GM12872 (cell line): ENCODE results near the gene OR6N2.

ENCODE experiments used
- TF ChIP-seq, protein P1 (sequence below): IDR thresholded peaks from 3 replicates; pipeline ENCODE4 v1.5.1; 2011; ENCODE audit warnings: low read depth, mild to moderate bottlenecking, low read length, moderate library complexity; ENCODE audit not compliant: insufficient read depth

Gene OR6N2

GRCh38 chr1:158781104-158781503 is at the start of gene OR6N2:
Gene OR6N2 (minus strand): TSS chr1:158781204. CDS start chr1:158777635, 3,569 bp downstream.
- TF ChIP-seq, protein P1, sequence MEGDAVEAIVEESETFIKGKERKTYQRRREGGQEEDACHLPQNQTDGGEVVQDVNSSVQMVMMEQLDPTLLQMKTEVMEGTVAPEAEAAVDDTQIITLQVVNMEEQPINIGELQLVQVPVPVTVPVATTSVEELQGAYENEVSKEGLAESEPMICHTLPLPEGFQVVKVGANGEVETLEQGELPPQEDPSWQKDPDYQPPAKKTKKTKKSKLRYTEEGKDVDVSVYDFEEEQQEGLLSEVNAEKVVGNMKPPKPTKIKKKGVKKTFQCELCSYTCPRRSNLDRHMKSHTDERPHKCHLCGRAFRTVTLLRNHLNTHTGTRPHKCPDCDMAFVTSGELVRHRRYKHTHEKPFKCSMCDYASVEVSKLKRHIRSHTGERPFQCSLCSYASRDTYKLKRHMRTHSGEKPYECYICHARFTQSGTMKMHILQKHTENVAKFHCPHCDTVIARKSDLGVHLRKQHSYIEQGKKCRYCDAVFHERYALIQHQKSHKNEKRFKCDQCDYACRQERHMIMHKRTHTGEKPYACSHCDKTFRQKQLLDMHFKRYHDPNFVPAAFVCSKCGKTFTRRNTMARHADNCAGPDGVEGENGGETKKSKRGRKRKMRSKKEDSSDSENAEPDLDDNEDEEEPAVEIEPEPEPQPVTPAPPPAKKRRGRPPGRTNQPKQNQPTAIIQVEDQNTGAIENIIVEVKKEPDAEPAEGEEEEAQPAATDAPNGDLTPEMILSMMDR: no peak

DNA sequence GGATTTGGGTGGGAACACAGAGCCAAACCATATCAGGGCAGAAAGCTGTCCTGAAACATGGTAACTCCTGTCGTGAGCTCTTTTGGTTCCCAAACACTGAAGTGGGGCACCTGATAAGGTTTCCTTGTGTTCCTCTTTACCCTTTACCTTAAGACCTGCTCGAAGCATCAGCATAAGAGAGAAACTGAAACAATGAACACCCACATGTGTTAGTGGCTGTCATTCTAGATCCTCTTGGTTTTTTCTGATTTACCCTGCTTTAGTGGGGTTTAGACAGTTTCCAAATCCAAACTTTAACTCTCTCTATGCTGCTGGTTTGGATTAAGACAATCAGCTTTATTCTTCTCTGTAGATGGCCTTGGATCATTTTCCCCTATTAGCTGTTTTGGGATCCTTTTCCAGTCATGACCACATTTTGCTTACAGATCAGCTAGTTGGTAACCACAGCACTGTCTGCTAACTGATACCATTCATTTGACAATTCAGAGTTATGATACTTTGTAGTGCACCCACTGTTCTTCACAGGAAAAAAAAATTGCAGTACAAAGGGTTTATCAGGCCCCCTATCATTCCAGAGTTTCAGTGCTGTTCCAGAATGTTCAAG is 49.2 kb upstream of the OR6N2 start:
- TF ChIP-seq, protein P1: no peak

DNA sequence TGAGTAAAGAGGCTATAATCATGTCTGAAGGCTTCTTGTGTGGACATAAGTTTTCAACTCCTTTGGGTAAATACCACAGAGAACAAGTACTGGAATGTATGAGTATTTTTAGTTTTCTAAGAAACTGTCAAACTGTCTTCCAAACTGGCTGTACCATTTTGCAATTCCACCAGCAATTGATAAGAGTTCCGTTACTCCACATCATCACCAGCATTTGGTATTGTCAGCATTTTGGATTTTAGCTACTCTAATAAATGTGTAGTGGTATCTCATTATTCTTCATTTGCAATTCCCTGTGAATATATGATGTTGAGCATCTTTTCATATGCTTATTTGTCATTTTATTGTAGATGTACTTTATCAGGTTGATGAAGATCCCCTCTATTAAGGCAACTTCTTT is 40.7 kb upstream of the OR6N2 start:
- TF ChIP-seq, protein P1: no peak

- TF ChIP-seq, protein P1: no peak
Measured at GRCh38 chr1:158819461-158820443, 38.7 kb upstream of the OR6N2 start.

GRCh38 chr1:158818975-158819431 is 38.0 kb upstream of the OR6N2 start:
- TF ChIP-seq, protein P1: no peak

DNA sequence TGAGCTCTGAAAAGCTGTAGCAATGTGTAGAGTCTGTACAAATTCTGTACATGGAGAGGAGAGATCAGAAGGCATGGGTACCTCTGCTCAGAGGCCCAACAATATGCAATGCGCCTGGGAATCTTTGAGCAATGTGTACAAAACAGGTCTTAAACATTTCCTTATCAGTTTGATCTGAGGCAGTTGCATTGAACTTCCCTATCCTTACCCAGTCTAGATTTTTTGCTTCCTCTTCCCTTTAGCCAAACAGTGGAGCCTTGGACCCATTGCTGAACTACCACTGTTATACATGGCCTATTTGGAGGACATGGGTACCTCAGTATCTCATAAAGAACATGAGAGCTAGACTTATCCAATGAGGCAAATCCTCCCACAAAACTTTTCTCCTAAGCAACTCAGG is 37.6 kb upstream of the OR6N2 start:
- TF ChIP-seq, protein P1: no peak

DNA sequence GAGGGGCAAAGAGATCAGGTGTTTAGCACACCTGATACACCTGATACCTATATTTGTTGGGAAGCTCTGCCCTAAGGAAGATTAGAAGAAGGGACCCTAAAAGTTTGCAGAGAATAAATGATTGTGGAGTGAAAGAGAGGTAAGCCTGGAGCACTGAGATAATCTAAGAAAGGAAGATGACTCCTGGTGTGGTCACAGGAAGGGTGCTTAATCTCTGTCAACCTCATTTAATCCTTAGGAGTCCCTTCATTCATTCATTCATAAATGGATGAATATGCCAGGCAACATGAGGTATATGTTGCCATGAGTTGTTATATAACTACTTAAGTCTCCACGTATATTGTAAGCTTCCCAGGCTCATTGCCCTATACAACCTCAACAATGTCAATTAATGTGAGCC is 34.0 kb upstream of the OR6N2 start:
- TF ChIP-seq, protein P1: no peak
